CD4-positive, alpha-beta memory T cell (primary cell): ENCODE measurements around the gene SLC8A1. TPM values are rescaled to one million over a fixed set of nuclear protein-coding genes. Genes with fewer than 3 reads are reported as not detected.

ENCODE experiments used
- CTCF ChIA-PET: fragments of 350-600 bp; sonication (Branson Sonifier 250); formaldehyde crosslinking; loops from one replicate; lab custom pipeline; 2021; ENCODE audit warnings: inconsistent platforms; ENCODE audit not compliant: partially characterized antibody; lab: Charles Lee
- POLR2A ChIA-PET: fragments of 350-600 bp; sonication (Branson Sonifier 250); formaldehyde crosslinking; loops from one replicate; lab custom pipeline; 2021; ENCODE audit not compliant: partially characterized antibody; lab: Charles Lee
- DNase-seq, 5 donors: peaks; one replicate each; pipeline versions ENCODE4 v3.0.0 to v3.0.0-alpha.2; 2020 to 2022; ENCODE audit warnings: mixed read lengths in 1 of 5
- H3K27ac ChIP-seq: one replicate; pipeline ENCODE4 v1.7.0; 2013; ENCODE audit warnings: low read depth, low read length
- H3K27me3 ChIP-seq: 2 replicates; pipeline ENCODE4 v1.7.0; 2013; ENCODE audit warnings: mild to moderate bottlenecking, low read length, moderate library complexity; ENCODE audit not compliant: insufficient read depth
- H3K36me3 ChIP-seq: 2 replicates; pipeline ENCODE4 v1.7.0; 2013; ENCODE audit warnings: mild to moderate bottlenecking, low read length, moderate library complexity; ENCODE audit not compliant: insufficient read depth
- H3K4me1 ChIP-seq: 2 replicates; pipeline ENCODE4 v1.7.0; 2013; ENCODE audit warnings: mild to moderate bottlenecking, low read length, moderate library complexity; ENCODE audit not compliant: insufficient read depth
- H3K4me3 ChIP-seq, 2 donors: one replicate each; pipeline ENCODE4 v1.7.0; 2013; ENCODE audit warnings: low read length in 2 of 2, mild to moderate bottlenecking in 1 of 2
- H3K9me3 ChIP-seq, 2 donors: one replicate each; pipeline ENCODE4 v1.7.0; 2013; ENCODE audit warnings: low read length in 2 of 2, control low read depth in 1 of 2; ENCODE audit not compliant: control insufficient read depth in 1 of 2
- H3K27ac Mint-ChIP-seq, 7 donors: one replicate each; pipeline ENCODE4 v1.8.0; 2020 to 2021; ENCODE audit warnings: mixed read lengths in 7 of 7, mild to moderate bottlenecking in 6 of 7, inconsistent platforms in 3 of 7, moderate library complexity in 3 of 7
- H3K27me3 Mint-ChIP-seq, 2 donors: one replicate each; pipeline ENCODE4 v1.8.0; 2020 to 2021; ENCODE audit warnings: mixed read lengths in 2 of 2
- H3K36me3 Mint-ChIP-seq, 2 donors: one replicate each; pipeline ENCODE4 v1.8.0; 2020 to 2021; ENCODE audit warnings: mixed read lengths in 2 of 2, inconsistent platforms in 1 of 2, mild to moderate bottlenecking in 1 of 2
- H3K4me1 Mint-ChIP-seq, 4 donors: one replicate each; pipeline ENCODE4 v1.8.0; 2020 to 2021; ENCODE audit warnings: mixed read lengths in 4 of 4, mild to moderate bottlenecking in 1 of 4
- H3K4me3 Mint-ChIP-seq, 8 donors: one replicate each; pipeline ENCODE4 v1.8.0; 2020 to 2021; ENCODE audit warnings: mixed read lengths in 8 of 8, mild to moderate bottlenecking in 7 of 8, moderate library complexity in 6 of 8, inconsistent platforms in 3 of 8
- H3K9me3 Mint-ChIP-seq, 8 donors: one replicate each; pipeline ENCODE4 v1.8.0; 2020 to 2021; ENCODE audit warnings: mixed read lengths in 8 of 8, mild to moderate bottlenecking in 5 of 8, inconsistent platforms in 3 of 8, moderate library complexity in 1 of 8
- intact Hi-C: fragments of 100-400 bp; cut with micrococcal nuclease; formaldehyde crosslinking; loops from one replicate; pipeline ENCODE4 v1.15.1; 2023
- polyA plus RNA-seq, 2 donors: library from polyadenylated mRNA; unstranded; fragments of 300-500 nt; fragmentation: Illumina TruSeq; gene quantifications; one replicate each; pipeline ENCODE4 v1.2.3, GENCODE V29; 2021
- total RNA-seq, 2 experiments: library from RNA; stranded (reverse); gene quantifications; one replicate each; pipeline ENCODE4 v1.2.3, GENCODE V29; 2021

The SLC8A1 gene
- total and polyA plus RNA-seq, 4 experiments from 2014 or later: 0.36 to 0.79 TPM; not detected in 2

DNA sequence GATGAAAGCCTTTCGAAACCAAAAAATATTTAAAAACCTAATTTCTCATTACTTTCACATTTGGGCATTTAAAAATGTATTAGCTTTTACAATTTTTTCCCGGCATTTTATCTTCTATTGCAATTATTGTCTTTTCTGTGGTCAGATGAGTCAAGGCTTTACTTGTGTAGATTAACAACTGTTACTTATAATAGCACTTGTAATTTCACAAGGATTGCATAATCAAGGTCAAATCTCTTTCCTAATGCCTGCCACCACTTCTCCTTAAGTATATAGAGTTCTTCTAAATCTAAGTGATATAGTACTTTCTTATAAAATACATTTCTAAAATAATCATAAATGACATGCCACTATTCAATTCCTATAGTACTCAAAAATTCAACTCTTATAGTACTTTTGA is 67.2 kb downstream of the SLC8A1 start:
- intact Hi-C loops: no loop called here
- Mint-ChIP-seq H3K9me3 (peaks cover 0 to 21% (median 11%) of the 10 kb centered on the region in 8 donors), H3K4me1 (no peaks in the 10 kb centered on the region), H3K27ac (no peak overlapping the region), H3K4me3 (no peak overlapping the region), H3K27me3 (no peaks in the 10 kb centered on the region), H3K36me3 (no peaks in the 10 kb centered on the region)
- H3K27ac ChIP-seq: no peak overlapping the region
- POLR2A ChIA-PET: no interaction called here
- H3K9me3 ChIP-seq: no peaks in the 10 kb centered on the region
- H3K36me3 ChIP-seq: no peaks in the 10 kb centered on the region
- DNase-seq: no peak
- no peaks in the 10 kb centered on the region for H3K4me1 ChIP-seq
- CTCF ChIA-PET: no interaction called here
- no peaks in the 10 kb centered on the region for H3K27me3 ChIP-seq
- no peak overlapping the region for H3K4me3 ChIP-seq

DNA sequence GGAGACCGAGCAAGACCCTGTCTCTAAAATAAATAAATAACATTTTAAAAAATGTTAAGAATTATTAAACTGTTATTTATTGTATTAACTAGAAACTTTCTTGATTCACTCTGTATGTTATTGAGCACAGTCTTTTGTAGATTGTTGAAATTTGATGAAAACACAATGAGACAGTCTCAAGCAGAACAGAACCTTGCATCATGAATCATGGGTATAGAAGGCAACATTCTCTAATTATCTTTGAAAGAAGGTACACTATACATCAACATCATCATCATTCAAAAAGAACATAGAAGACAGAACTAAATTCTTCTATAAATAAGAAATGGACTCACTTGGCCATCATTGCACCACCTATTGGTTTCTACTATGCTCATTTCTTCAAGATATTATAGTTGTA is 67.7 kb downstream of the SLC8A1 start:
- no peaks in the 10 kb centered on the region for H3K36me3 ChIP-seq
- intact Hi-C loops: no loop called here
- no peak overlapping the region for H3K4me3 ChIP-seq
- DNase-seq: no peak
- ChIA-PET POLR2A (no interaction called here), CTCF (no interaction called here)
- H3K4me1 Mint-ChIP-seq: no peaks in the 10 kb centered on the region
- H3K27me3 Mint-ChIP-seq: no peaks in the 10 kb centered on the region
- no peaks in the 10 kb centered on the region for H3K9me3 ChIP-seq
- H3K4me1 ChIP-seq: no peaks in the 10 kb centered on the region
- no peaks in the 10 kb centered on the region for H3K36me3 Mint-ChIP-seq
- H3K27ac Mint-ChIP-seq: no peak overlapping the region
- no peaks in the 10 kb centered on the region for H3K27me3 ChIP-seq
- peaks cover 0 to 21% (median 11%) of the 10 kb centered on the region in 8 donors for H3K9me3 Mint-ChIP-seq
- H3K4me3 Mint-ChIP-seq: no peak overlapping the region
- H3K27ac ChIP-seq: no peak overlapping the region

DNA sequence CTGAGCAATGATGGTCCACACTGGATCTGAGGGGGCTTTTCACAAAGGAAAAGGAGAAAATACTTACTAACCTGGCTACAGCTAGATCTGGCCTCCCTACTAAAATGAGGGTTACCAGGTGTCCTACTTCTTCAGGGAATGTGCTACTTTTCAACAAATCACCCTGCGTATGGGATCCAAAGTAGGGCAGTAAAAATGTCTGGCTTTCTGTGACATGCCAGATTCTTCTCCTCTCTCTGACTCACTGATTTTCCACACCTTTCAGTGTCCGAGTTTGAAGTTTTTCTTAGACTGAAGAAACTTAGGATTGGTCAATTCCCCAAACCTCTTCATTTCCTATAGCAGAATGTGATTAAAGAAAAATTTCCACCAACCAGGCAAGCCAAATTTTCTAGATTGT is 71.2 kb downstream of the SLC8A1 start:
- no peak for DNase-seq
- H3K27ac ChIP-seq: no peak overlapping the region
- no peaks in the 10 kb centered on the region for H3K36me3 ChIP-seq
- H3K27me3 Mint-ChIP-seq: no peaks in the 10 kb centered on the region
- intact Hi-C loops: no loop called here
- H3K9me3 Mint-ChIP-seq: peaks cover 3 to 22% (median 13%) of the 10 kb centered on the region in 8 donors
- POLR2A ChIA-PET: no interaction called here
- H3K36me3 Mint-ChIP-seq: no peaks in the 10 kb centered on the region
- H3K4me3 ChIP-seq: no peak overlapping the region
- H3K27me3 ChIP-seq: no peaks in the 10 kb centered on the region
- H3K9me3 ChIP-seq: no peaks in the 10 kb centered on the region
- no peak overlapping the region for H3K27ac Mint-ChIP-seq
- H3K4me1 ChIP-seq: no peaks in the 10 kb centered on the region
- H3K4me1 Mint-ChIP-seq: no peaks in the 10 kb centered on the region
- no peak overlapping the region for H3K4me3 Mint-ChIP-seq
- CTCF ChIA-PET: no interaction called here

DNA sequence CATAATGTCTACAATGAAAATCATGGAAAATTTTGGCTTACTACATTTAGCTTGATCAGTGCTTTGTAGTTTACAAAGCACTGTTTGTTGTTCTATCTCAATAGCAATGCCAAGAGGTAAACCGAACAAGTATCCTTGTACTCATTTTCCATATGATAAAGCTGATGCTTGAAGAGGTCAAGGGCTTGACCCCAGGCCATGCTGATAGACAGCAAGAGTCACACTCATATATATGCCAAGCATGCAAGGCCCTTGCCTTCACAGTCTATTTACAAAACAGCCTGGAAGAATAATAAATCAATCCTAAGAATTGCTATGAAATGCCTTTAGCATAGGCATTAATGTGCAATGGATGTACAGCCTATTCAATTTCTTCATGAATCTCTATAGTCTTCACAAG is 71.8 kb downstream of the SLC8A1 start:
- H3K27me3 ChIP-seq: no peaks in the 10 kb centered on the region
- no peak overlapping the region for H3K4me3 ChIP-seq
- intact Hi-C loops: no loop called here
- H3K27ac ChIP-seq: no peak overlapping the region
- ChIA-PET CTCF (no interaction called here), POLR2A (no interaction called here)
- H3K4me1 ChIP-seq: no peaks in the 10 kb centered on the region
- peaks cover 3 to 22% (median 13%) of the 10 kb centered on the region in 8 donors for H3K9me3 Mint-ChIP-seq
- H3K27me3 Mint-ChIP-seq: no peaks in the 10 kb centered on the region
- H3K4me1 Mint-ChIP-seq: no peaks in the 10 kb centered on the region
- no peak overlapping the region for H3K27ac Mint-ChIP-seq
- no peak overlapping the region for H3K4me3 Mint-ChIP-seq
- no peak for DNase-seq
- no peaks in the 10 kb centered on the region for H3K36me3 ChIP-seq
- H3K9me3 ChIP-seq: no peaks in the 10 kb centered on the region
- H3K36me3 Mint-ChIP-seq: no peaks in the 10 kb centered on the region

DNA sequence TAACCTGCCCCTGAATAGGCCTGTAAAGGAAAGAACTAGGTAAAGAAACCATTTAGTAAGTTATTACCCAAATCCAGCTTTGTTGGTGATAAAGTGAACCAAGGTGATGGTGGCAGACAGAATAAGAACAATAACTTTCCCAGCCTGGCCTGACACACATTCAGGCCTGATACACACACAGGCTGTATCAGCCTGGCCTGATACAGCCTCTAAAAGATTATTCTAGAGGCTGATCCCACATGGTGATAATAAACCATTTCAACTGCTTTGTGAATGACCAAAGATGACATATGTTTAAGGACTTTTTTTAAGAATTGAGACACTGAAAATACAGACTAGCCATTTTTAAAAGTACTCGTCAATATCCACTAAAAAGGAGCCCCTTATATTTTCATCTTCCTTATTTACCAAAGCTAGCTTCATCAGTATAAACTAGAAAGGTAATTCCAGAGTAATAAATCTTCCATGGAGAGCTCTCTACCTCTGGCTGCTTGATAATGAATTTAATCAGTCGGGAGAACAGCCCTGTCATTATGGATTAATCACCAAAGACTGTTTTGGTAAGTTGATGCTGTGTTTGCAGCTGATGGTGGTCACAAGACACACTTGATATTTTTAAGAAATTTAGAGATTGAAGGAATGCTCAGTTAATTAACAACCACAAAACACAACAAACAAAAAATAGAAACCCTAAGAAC is 77.2 kb downstream of the SLC8A1 start:
- Histone ChIP-seq H3K4me1 (no peaks in the 10 kb centered on the region), H3K4me3 (no peak overlapping the region), H3K36me3 (no peaks in the 10 kb centered on the region), H3K9me3 (no peaks in the 10 kb centered on the region), H3K27ac (no peak overlapping the region), H3K27me3 (no peaks in the 10 kb centered on the region)
- intact Hi-C loops: no loop called here
- Mint-ChIP-seq H3K4me3 (no peak overlapping the region), H3K36me3 (no peaks in the 10 kb centered on the region), H3K27ac (no peak overlapping the region), H3K4me1 (no peaks in the 10 kb centered on the region), H3K27me3 (no peaks in the 10 kb centered on the region), H3K9me3 (peaks cover 0 to 8% (median 5%) of the 10 kb centered on the region in 8 donors)
- POLR2A ChIA-PET: no interaction called here
- DNase-seq: no peak
- CTCF ChIA-PET: no interaction called here

DNA sequence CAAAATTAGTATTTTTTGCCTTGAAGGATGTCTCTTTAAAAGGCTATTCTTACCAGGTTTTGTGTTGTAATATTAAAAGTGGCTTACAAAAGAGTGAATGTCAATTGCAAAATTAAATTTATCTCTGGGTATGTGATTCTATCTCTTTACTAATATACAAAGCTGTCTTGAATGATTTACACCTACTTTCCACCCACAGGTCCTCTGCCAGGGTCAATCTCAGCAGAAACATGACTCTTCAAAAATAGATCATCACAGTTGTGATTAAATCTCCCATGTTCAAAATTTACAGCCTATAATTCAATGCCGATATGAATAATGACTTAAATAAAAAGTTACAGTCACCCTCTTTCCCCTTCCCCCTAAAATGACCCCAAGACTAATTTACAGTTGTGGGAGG is 78.8 kb downstream of the SLC8A1 start:
- CTCF ChIA-PET: no interaction called here
- no peaks in the 10 kb centered on the region for H3K27me3 ChIP-seq
- H3K27ac Mint-ChIP-seq: no peak overlapping the region
- H3K4me3 ChIP-seq: no peak overlapping the region
- no peaks in the 10 kb centered on the region for H3K4me1 Mint-ChIP-seq
- H3K36me3 Mint-ChIP-seq: no peaks in the 10 kb centered on the region
- no peaks in the 10 kb centered on the region for H3K4me1 ChIP-seq
- peaks cover 0 to 5% (median 2%) of the 10 kb centered on the region in 8 donors for H3K9me3 Mint-ChIP-seq
- H3K4me3 Mint-ChIP-seq: no peak overlapping the region
- POLR2A ChIA-PET: no interaction called here
- H3K36me3 ChIP-seq: no peaks in the 10 kb centered on the region
- no peaks in the 10 kb centered on the region for H3K9me3 ChIP-seq
- no peak overlapping the region for H3K27ac ChIP-seq
- intact Hi-C loops: no loop called here
- DNase-seq: no peak
- no peaks in the 10 kb centered on the region for H3K27me3 Mint-ChIP-seq

DNA sequence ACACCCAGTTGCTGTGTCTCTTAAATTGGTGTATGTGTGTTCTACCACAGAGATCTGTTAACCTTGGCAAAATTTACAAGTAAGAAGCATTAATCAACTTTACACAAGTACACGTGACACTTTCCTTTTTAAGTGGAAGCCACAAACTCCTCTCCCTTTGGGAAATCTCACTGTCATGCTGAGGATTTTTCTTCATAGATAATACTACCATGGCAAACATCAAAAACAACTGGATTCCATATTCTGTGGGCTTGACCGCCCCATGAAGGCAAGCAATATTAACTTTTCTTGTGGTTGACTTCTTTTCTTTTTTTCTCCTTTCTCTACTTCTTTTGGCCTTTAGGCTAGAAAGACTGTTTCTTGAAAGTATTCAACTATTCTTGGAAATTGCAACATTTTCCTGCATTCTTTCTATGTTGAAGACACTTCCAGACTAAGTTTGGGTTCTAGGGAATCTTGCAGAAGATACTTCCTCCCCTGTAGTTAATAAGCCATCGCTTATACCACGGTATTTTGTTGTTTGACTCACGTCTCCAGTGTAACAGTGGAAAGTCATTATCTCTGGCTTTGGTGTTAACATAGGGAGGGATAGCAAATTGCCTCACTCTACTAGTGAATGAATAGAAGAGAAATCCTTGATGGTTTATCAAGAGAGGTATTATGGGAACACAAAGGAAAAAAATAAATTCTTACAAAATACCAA is 79.5 kb downstream of the SLC8A1 start:
- no peak for DNase-seq
- Mint-ChIP-seq H3K9me3 (peaks cover 0 to 5% (median 0%) of the 10 kb centered on the region in 8 donors), H3K36me3 (no peaks in the 10 kb centered on the region), H3K4me1 (no peaks in the 10 kb centered on the region), H3K4me3 (no peak overlapping the region), H3K27ac (no peak overlapping the region), H3K27me3 (no peaks in the 10 kb centered on the region)
- H3K9me3 ChIP-seq: no peaks in the 10 kb centered on the region
- no peak overlapping the region for H3K4me3 ChIP-seq
- no peaks in the 10 kb centered on the region for H3K27me3 ChIP-seq
- H3K27ac ChIP-seq: no peak overlapping the region
- H3K4me1 ChIP-seq: no peaks in the 10 kb centered on the region
- POLR2A ChIA-PET: no interaction called here
- intact Hi-C loops: no loop called here
- CTCF ChIA-PET: no interaction called here
- H3K36me3 ChIP-seq: no peaks in the 10 kb centered on the region
